Middle frontal gyrus (tissue), 1 donor: Measurements from ENCODE around the gene SDK1.

Source experiments
- DNase-seq: peaks from one replicate; pipeline ENCODE4 v3.0.0-alpha.2; 2015; ENCODE audit warnings: low spot score; ENCODE audit errors: extremely low spot score

Gene SDK1

DNA sequence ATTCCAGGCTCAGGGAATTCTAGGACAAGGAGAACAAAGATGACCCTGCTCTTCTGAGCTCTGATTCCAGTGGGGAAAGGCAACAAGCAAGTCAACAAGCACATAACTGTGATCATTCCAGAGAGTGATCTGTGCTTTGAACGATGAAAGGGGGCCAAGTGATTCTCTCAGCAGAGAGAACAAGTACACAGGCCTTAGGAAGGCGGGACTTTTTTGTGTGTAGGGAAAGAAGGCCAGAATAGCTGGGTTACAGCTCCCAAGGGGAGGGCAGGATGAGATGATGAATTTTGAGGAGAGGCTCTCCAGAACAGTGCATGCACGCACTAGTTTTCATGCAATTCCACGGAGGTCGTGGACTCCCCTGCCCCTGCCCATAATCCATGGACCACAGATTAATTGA, 565.2 kb downstream of the SDK1 start:
- DNase-seq = no peak

DNA sequence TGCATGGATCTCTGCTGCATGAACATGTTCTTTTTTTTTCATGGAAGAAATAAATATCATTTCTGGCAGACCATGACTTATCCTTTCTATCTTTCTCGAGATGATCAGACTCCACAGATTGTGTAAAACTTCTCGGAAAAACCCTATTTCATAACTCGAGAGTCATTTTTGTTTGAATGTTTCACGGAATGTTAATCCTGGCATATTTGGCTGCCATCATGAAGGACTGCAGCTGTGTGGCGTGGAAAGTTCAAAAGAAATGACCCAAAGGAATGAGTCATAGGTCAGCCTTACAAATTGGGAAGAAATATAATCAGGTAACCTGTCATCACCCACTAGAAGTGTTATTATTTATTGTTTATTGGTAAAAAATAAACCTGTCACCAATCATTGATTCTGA, 566.8 kb downstream of the SDK1 start:
- no peak for DNase-seq

GRCh38 chr7:3879355-3880075, 578.5 kb downstream of the SDK1 start:
- no peak for DNase-seq

DNA sequence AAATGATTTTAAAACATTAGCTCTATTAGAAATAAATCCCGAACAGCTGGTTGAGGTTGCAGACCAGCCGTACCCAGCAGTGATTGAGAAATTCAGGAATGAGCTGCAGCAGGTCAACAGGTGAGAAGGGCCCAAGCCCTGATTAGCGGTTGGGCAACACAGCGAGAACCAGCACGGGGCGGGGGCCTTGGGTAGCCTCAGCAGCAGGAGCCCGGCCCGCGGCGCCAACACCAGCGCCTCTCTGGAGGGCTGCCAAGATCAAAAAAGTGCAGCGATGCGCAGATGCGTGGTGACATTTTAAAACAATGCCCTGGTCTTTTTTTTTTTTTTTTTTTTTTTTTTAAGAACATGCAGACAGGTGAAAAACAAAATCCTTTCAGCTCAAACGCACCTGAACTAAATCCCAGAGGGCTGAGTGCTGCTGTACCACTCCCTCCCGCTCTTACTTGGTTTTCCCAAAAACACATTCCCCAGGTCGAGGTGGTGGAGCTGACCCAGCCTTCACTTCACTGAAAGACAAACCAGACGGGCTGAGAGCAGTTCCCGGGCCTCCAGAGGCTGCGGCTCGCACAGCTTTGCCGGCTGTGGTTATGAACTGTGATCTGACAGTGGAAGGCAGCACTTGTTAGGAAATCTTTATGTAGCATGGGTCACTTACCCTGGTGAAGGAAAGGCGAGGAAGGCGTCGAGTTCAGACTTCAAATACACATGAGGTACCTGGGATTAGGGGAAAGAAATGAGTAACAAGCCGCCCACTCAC, 579.4 kb downstream of the SDK1 start:
- no peak for DNase-seq

GRCh38 chr7:3882782-3883181, 581.7 kb downstream of the SDK1 start:
- DNase-seq = no peak

- DNase-seq = no peak
Observed at GRCh38 chr7:3884543-3884942, 583.5 kb downstream of the SDK1 start.

DNA sequence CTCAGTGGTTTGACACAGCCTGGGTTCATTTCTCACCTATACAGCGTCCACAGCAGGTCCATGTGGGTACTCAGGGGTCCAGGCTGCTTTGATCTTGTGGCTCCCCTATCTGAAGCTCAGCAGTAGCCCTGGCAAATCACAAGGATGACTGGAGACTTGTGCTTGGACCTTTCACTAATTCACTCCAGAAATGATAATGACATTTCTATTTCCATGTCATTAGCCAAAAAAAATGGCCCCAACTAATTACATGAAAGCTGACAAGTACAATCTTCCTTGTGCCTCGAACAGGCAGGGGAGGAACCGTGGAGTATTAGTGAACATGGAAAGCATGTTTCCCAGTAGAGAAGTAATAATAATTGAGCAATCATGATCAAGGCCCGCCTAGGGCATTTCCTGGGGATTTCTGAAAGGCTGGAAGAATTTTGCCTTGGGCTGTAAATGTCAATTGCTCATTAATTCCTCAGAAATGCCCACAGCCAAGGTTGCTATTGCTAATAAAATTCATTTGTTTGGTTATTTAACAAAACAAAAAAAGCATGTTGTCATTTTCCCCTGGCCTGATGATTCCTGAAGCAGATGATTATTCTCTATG, 586.1 kb downstream of the SDK1 start:
- DNase-seq = no peak

- DNase-seq = no peak
Observed at GRCh38 chr7:3888096-3888495, 587.0 kb downstream of the SDK1 start.

DNA sequence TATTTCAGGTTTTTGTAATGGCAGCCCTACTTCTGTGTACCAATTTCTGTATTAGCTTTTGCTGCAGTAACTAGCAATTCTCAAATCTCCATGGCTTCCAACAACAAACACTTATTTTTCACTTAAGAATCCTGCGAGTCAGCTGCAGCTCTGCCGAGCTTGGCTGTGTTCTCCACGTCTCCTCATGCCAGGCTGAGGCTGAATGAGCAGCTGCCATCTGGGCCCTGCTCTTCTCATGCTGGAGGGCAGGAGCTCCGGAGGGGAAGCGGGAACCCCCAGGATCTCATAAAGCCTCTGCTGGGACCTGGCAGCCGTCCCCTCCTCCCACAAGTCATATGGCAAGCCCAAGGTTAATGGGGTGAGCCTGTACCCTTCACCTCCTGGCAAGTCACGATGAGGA, 591.1 kb downstream of the SDK1 start:
- no peak for DNase-seq

DNA sequence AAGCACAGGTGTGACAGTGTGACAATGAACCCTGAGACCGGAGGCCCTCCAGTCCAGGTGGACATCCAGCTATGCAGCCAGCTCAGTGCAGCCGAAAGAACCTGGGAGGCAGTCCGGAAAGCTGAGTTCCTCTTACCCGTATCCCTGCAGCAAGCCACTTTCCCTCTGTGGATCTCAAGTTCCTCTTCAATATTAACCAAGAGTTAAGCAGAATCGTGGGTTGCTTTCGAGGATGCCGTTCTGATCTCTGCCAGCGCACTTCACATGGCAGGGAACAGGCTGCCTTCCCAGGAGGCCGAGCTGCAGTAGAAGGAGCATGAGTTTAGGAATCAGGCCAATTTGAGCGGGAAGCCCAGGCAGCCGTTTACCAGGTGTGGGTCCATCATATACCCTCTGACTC, 591.6 kb downstream of the SDK1 start:
- DNase-seq = no peak

GRCh38 chr7:3893151-3893788, 592.2 kb downstream of the SDK1 start:
- no peak for DNase-seq

DNA sequence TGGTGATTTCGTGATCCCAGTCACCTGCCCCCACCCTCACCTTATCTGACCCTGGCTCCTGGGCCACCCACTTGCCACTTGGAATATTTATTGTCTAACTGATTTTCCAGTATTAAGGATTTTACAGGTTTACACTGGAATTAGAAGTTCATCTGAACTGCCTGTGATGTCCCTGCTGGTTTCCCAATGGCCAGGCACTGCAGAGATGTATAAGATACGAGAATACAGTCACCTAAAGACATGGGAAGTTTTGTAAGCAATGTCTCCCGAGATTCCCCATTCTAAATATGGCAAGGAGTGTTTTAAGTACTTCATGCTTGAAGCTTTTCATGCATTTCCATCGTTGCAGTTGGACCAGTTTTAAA, 592.7 kb downstream of the SDK1 start:
- DNase-seq = no peak

DNA sequence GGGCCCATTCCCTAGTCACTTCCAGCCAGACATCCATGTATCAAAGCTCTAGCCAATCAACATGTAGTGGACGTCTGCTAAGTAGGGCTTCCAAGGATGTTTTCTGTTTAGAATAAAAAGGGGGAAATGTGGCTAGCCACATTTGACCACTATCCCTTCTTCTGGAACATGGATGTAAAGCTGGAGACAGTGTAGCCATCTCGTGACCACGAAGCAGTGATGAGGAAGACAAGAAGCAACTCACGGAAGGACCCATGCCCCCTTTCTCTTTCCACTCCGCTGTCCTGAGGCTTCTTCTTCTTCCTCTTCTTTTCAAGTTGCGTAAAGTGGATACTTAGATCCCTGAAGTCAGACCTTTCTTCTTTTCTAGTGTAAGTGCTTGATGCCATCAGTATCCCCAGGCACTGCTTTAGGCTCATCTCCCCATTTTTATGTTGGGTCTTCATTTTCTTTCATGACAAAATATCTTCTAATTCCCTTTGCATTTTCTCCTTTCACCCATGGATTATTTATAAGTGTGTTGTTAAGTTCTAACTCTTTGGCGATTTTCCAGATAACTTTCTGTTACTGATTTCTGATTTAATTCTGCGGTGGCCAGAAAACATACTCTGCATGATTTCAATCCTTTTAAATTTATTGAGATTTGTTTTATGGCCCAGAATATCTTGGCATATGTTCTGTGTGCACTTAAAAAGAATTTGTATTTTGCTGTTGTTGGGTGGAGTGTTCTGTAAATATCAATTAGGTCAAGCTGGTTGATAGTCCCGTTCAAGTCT, 594.5 kb downstream of the SDK1 start:
- DNase-seq = no peak

- no peak for DNase-seq
Observed at GRCh38 chr7:3896169-3896765, 595.2 kb downstream of the SDK1 start.

DNA sequence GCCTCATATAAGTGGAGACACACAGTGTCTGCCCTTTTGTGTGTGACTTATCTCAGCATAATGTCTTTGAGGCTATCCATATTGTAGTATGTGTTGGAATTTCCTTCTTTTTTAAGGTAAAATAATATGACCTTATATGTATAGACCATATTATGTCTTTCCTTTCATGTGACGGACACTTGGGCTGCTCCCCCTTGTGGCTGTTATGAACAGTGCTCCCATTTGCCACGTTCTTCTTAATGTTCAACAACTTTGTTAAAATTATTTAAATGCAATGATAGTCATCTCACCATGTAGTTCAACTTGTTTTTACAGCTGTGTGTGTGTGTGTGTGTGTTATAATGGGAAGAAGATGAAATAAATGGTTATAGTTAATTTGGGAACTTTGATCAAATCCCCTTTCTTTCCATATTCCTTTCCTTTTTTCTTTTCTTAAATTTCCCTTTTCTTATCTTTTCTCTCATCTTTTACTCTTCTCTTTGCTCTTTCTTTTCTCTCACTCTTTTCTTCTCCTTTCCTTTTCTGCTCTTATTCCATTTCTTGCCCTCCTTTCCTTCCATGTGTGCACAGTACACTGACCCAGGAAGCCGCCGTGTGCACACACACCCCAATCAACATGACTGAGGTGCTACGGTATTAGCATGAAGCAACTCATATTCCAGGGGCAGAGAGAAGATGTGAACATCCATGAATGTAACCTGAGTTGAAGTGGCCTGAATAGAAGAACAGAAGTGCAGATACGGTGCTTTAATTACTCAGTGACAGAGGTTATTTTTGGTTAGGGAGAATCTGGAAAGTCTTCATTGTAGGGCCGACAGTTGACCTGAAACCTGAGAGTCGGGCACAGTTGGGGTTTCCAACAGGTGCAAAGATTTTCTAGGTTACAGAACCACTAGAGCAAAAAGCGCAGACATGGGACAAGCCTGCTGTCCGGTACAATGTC, 596.6 kb downstream of the SDK1 start:
- no peak for DNase-seq

GRCh38 chr7:3899559-3899991, 598.5 kb downstream of the SDK1 start:
- DNase-seq = no peak

- DNase-seq = no peak
Observed at GRCh38 chr7:3908153-3908552, 607.1 kb downstream of the SDK1 start.

GRCh38 chr7:3909128-3909527, 608.1 kb downstream of the SDK1 start:
- DNase-seq = no peak

DNA sequence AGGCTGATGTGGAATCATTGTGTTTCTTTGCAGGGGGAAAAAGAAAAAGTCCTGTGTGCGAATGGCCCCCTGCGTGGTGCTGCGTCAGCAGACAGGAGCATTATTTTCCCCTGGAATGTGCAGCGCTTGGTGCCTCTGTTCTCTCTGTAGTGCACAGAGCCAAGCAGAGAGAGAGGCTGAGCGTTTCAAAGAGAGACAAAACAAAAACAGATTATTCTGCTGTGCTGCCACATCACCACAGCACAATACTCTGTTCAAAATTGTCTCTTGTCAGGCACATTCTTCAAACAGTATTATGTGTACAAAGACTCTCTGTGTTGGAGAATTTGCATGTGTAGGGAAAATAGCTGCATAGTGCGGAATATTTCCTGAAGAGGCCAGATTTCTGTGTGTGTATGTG, 609.0 kb downstream of the SDK1 start:
- DNase-seq = peak; percentile 69

DNA sequence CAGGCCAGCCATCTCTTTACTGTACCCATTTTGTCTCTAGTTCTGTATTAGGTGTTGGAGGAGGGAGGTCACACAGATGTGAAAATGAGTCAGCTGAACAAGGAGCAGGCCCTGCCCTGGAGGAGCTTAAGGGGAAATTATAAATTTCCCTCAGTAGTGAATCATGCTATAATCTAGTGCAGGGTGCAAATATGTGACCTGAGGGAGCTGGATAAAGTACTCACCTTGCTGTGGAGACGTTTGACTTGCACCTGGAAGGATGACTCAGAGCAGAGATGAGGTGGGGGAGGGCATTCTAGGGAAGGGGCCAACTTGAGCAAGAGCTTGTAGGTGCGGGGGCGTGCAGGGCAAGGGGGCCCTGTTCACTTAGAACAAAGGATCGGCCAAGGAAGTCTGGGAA, 610.6 kb downstream of the SDK1 start:
- DNase-seq = no peak
